ENCODE results near the gene ARL5A.

- TF ChIP-seq CTCF (conservative IDR thresholded peaks at IDR 0.05; ENCODE audit: low read depth, low read length) (no peak), EZH2 (IDR thresholded peaks at IDR 0.05; ENCODE audit: borderline replicate concordance, low read depth, low read length, poor library complexity, severe bottlenecking) (no peak)
Measured at GRCh38 chr2:151842830-151843690, 14.8 kb upstream of the ARL5A start.
